Embryonic facial prominence (tissue), 1 donor: Measurements from ENCODE around the gene TBPL1.
"Not testable (repeated sequence)": the region's sequence is repeated elsewhere in the genome, so short reads cannot be mapped to it uniquely, and the experiment has no call there.

Source experiments
- DNase-seq: peaks from one replicate; pipeline ENCODE4 v3.0.0-alpha.2; 2016; ENCODE audit errors: extremely low spot score

Gene TBPL1

DNA sequence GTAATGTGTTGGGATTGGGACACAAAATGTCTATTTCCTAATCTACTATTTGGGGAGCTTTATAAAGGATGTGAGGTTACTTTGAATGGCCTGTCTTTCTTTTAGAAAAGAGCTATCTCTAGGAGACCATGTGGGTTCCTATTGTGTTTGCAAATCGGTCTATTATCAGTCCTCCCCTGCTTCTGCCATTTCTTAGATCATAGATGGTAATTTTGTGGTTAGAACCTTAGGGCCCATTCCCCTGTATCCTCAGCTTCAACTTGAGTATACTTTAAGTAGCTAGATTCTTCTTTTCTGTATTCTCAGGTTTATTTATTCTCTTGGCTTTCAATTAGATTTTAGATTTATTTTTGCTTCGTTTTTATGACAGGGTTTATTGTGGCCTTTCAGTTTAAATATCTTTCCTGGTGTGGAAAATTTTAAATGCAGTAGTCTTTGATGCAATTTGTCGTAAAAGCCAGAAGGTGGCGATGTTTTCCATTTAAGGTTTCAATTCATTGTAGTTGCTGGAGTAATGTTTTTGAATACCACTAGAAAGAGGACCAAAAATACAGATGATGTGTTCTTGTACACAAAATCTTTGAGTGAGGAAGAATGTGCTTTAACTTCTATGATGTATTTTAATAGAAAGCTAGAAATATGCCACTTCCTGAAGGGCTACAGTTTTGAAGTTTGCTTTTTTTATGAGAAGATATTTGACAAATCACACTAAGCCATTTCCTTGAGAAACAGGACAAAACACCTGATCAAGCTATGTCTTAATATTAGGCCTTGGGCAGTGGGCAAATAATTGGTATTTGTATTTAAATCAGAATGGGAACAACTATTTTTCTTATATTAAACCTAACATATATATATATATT lies 20.3 kb downstream of the TBPL1 start:
- DNase-seq = peak; percentile 66

- no peak for DNase-seq
Measured at GRCh38 chr6:133977983-133978895, 25.2 kb downstream of the TBPL1 start.

DNA sequence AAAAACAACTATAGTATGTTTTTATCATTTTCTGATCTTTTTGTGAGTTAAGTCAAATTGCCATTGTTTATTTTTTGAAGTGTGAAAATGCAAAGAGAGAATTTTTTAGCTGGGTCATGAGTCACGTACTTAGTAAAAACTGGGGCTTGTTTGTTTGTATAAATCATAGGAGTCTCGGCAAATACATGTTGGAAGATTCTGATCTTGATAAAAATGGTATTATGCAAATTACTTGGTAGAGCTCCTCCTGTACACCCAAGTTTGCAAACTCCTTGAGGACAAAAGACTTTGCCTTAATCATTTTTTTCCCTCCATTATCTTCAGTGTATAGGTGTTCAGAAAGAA lies 25.8 kb downstream of the TBPL1 start:
- DNase-seq = no peak

GRCh38 chr6:133979269-133979963 lies 26.4 kb downstream of the TBPL1 start:
- not testable (repeated sequence) for DNase-seq

DNA sequence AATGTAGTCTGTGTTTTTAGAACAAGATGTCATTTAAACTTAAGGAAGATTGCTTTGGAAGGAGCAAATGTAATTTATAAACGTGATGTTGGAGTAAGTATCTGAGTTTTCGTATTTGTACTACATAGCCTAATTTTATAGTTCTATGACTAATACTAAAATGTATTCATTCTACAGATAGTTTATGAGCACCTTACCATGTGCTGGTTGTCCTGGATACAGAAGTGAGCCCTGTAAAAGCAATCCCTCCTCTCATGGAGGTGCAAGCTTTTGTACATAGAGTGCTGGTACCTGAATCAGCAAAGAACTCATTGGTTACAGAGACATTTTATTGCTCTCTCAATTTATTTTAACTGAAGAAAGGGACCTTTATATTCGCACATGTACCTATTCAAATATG lies 27.1 kb downstream of the TBPL1 start:
- no peak for DNase-seq

DNA sequence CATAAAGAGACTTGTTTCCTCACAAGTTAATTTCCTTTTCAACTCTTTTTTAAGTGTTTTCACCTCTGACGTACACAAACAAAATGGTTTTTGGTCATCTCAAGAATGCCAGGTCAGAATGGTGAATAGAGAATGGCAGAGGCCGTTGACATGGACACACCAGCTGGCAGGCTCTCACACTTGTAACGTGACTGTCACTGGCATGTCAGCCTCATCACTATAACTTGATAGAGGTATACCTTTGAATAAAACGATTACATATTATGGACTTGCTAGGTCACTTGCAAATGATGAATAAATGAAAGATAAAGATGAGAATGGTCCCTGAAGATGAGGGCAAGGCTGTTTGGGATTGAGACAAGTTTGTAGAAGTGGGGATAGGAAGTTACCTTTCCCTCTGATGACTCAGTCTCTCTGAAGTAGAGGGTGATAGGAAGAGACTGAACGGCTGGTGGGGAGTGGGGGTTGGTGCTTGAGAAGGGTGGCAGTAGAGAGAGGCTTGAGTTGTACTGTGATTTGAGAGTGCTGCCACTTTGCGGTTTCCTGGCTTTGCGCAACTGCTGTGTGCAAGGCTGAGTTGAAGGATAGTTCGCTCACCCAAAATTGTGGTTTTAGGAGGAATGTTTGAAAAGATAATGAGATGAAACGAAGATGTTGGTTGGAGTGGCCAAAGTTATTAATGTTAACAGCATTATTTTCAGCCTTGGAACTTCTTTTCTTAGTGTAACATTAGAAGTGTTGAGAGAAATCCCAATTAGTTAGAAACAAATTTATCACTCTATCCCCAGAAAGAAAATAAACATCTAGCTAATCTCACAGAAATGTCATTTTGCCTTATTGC lies 30.3 kb downstream of the TBPL1 start:
- DNase-seq = no peak

DNA sequence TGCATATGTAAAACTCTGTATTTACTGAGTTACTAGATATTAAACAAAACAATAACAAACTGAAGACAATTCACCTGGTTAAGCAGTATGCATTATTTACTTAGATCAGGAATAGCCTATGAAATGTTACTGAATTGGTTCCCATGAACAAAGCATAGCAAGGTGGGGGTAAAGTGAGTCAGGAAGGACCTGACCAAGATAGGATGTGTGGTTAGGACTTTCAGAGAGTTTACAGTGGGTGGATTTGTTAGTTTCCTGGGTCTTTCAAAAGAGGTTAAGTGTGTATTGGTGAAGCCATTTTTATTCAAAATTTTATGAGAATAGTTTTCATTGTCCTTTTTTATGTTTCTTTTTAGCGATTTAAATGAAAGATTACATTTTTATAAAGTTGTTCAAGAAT lies 32.9 kb downstream of the TBPL1 start:
- no peak for DNase-seq

DNA sequence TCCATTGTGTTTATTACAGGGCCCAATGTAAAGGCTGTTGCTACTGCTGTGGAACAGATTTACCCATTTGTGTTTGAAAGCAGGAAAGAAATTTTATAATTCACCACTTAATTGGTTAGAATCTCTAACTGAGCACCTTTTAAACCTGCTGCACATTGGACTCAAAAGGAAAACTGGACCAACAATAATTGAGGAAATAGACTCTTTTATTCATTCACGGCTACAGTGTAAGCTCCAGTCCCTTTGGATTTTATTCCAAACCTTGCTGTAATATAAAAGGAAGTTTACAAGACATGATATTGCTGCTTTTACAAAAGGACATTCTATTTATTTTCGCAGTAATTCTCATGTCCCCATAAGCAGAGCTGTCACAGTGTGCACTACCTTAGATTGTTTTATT lies 33.9 kb downstream of the TBPL1 start:
- DNase-seq = no peak

DNA sequence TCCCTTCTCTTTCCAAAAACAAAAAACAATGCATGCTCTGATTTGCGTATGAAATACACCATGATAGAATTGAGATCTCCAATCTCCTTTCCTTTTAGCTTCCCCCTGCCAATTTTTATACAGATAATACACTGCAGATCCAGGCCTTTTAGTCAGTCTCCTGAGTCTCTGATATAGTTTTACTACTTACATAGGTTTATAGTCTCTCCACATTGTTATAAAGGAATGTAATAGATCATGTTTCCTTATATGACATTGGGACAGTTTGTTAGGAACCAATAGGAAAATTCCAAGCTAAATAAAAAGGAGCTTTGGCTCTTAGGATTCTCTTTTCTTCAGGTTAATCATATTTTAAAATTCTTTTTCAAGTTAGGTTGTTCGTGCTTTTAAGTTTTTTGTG lies 36.5 kb downstream of the TBPL1 start:
- DNase-seq = no peak

DNA sequence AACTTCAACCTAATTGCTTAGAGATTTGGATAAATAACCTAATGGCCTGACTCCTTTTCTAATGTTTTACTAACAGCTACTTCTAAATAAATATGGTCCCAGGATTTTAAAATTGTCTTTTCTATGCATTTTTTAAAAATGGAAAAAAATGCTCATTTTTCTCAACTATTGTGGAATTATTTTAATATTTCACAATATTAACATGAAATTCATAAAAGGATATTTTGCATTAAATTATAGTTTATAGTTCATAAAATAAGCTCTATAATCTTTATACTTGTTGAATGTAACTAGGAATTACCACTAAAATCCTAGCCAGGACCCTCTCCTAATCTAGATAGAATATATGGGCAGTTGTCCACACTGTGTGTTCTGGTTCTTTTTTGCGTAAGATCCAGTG lies 37.3 kb downstream of the TBPL1 start:
- DNase-seq = no peak

- DNase-seq = no peak
Measured at GRCh38 chr6:133991096-133991593, 38.1 kb downstream of the TBPL1 start.

- DNase-seq = no peak
Measured at GRCh38 chr6:133992992-133993680, 40.1 kb downstream of the TBPL1 start.

DNA sequence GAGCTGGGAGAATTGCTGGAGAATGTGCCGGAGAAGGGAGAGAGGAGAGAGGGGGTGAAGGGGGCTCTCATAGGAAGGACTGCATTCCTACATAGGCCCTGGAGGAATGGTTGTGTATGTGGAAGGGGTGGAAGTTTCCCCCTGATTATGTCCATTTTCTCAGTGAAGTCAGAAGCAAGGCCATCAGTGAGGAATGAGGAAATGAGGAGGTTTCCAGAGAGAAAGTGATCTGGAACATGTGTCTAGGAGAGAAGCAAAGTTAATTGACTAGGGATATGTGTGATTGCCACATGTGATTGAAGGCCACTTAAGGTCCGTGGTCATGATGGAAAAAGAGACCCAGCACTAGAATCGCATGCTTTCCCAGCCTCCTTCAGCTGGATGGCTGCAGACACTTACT lies 42.3 kb downstream of the TBPL1 start:
- DNase-seq = no peak

- no peak for DNase-seq
Measured at GRCh38 chr6:133995758-133996157, 42.7 kb downstream of the TBPL1 start.

DNA sequence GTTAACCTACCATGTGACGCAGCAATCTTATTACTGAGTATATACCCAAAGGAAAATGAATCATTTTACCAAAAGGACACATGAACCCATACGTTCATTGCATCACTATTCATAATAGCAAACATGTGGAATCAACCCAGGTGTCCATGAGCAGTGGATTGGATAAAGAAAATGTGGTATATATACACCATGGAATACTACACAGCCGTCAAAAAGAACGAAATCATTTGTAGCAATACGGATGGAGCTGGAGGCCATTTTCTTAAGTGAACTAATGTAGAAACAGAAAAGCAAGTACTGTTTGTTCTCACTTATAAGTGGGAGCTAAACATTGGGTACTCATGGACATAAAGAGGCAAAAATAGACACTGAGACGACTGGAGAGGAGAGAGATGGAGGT lies 44.2 kb downstream of the TBPL1 start:
- no peak for DNase-seq

- DNase-seq = no peak
Measured at GRCh38 chr6:133999305-133999704, 46.3 kb downstream of the TBPL1 start.

DNA sequence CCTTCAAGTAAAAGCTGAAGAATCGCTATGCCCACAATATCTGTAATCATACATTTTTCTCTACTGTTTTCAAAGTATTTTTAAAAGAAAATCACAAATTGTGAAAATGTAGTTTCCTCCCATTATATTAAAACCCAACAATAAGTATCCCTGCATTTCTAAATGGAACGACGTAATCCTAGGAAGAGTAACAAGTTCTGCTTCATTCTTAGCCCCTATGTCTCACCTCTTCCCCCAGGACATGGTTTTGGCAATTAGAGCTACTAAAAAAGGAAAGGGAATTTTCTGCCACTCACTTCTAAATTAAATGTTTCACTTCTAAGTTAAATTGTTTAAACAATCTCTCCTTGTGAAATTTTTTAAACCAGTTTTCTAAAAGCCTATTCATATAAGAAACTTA lies 47.4 kb downstream of the TBPL1 start:
- no peak for DNase-seq

- no peak for DNase-seq
Measured at GRCh38 chr6:134002821-134003220, 49.8 kb downstream of the TBPL1 start.

DNA sequence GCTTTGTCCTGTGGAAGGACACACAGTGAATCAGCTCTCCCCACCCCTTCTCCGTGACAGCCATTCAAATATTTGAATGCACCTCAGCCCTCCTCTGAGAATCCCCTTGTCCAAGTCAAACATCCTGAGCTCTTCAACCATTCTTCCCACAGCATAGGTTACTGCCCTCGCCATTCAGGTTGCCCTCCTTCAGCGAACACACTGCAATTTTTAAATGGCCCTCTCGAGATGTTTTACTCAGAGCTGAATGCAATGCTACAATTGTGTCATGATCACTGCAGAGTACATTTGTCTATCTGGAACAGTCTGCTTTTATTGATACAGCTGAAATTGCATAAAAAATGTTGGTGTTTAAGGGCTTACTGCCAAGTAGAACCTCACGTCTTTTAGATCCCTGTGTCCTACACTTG lies 50.5 kb downstream of the TBPL1 start:
- no peak for DNase-seq

GRCh38 chr6:134004714-134005113 lies 51.7 kb downstream of the TBPL1 start:
- no peak for DNase-seq

- DNase-seq = no peak
Measured at GRCh38 chr6:134005800-134006199, 52.8 kb downstream of the TBPL1 start.
